ENCODE results near the gene B3GNT3. TPM values are rescaled to one million over a fixed set of nuclear protein-coding genes. Genes with fewer than 3 reads are reported as not detected.

The B3GNT3 gene
- total RNA-seq, 5 donors from 2014 or later (not counting 1 experiment from before 2014, with no cell fraction given) = 0.12 to 1.2 (median 0.79) TPM

- no peaks in the 10 kb centered on the region for H3K9me3 ChIP-seq
- H3K9me3 Mint-ChIP-seq = no peaks in the 10 kb centered on the region
- no peaks in the 10 kb centered on the region for H3K27me3 Mint-ChIP-seq
- no peaks in the 10 kb centered on the region for H3K27me3 ChIP-seq (replicated peaks in 1 of 2; ENCODE audit: control insufficient read depth in 2 of 2, extremely low read depth in 1 of 2, insufficient read depth in 2 of 2, low read length in 1 of 2)
- POLR2A ChIA-PET = interaction anchor here in 1 of 2 donors (0.5 kb wide), 1 partner anchor 29 kb away, joined by 4 read pairs; no protein-coding TSS in a partner anchor
- 44% methylated on average over 3 of the region's 12 CpGs for WGBS (ENCODE audit: insufficient coverage)
- peaks cover 13 to 39% of the 10 kb centered on the region in 2 donors for H3K36me3 ChIP-seq (ENCODE audit: control insufficient read depth in 2 of 2, extremely low read depth in 1 of 2, insufficient read depth in 1 of 2, low read length in 1 of 2)
- peaks cover 34% of the 10 kb centered on the region for H3K36me3 Mint-ChIP-seq
- H3K4me3 ChIP-seq (ENCODE audit: control insufficient read depth in 1 of 2, extremely low read depth in 1 of 2, low read length in 1 of 2) = no peak overlapping the region
- peaks cover 34 to 52% (median 34%) of the 10 kb centered on the region in 3 donors for H3K4me1 Mint-ChIP-seq
- no peak overlapping the region for H3K4me3 Mint-ChIP-seq
- H3K4me1 ChIP-seq (ENCODE audit: control insufficient read depth in 1 of 2, extremely low read depth in 1 of 2, insufficient read depth in 2 of 2, low read length in 2 of 2) = peaks cover 10 to 46% of the 10 kb centered on the region in 2 experiments
- ATAC-seq (replicated peaks in 1 of 4) (no peak), DNase-seq (peak in 20 of 35 experiments; percentile 14 to 51 (median 30))
- peak overlapping the region; percentile 4 for H3K27ac ChIP-seq (ENCODE audit: low read length)
- CTCF ChIA-PET = interaction anchor here in 1 of 2 donors (0.7 kb wide), 1 partner anchor 94 kb away, joined by 3 read pairs; no protein-coding TSS in a partner anchor
- peak overlapping the region; percentile 61 to 81 for H3K27ac Mint-ChIP-seq
These were observed 38.8 kb upstream of the B3GNT3 start for GRCh38 chr19:17755977-17756670.

- no peaks in the 10 kb centered on the region for H3K27me3 Mint-ChIP-seq
- H3K27ac Mint-ChIP-seq = no peak overlapping the region
- Histone ChIP-seq H3K27me3 (replicated peaks in 1 of 2; ENCODE audit: control insufficient read depth in 2 of 2, extremely low read depth in 1 of 2, insufficient read depth in 2 of 2, low read length in 1 of 2) (no peaks in the 10 kb centered on the region), H3K9me3 (no peaks in the 10 kb centered on the region), H3K4me3 (ENCODE audit: control insufficient read depth in 1 of 2, extremely low read depth in 1 of 2, low read length in 1 of 2) (no peak overlapping the region), H3K36me3 (ENCODE audit: control insufficient read depth in 2 of 2, extremely low read depth in 1 of 2, insufficient read depth in 1 of 2, low read length in 1 of 2) (peaks cover 14 to 40% of the 10 kb centered on the region in 2 donors), H3K27ac (ENCODE audit: low read length) (no peak overlapping the region), H3K4me1 (ENCODE audit: control insufficient read depth in 1 of 2, extremely low read depth in 1 of 2, insufficient read depth in 2 of 2, low read length in 2 of 2) (peaks cover 10 to 38% of the 10 kb centered on the region in 2 experiments)
- H3K4me3 Mint-ChIP-seq = no peak overlapping the region
- H3K4me1 Mint-ChIP-seq = peaks cover 24 to 43% (median 25%) of the 10 kb centered on the region in 3 donors
- CTCF ChIA-PET = interaction anchor here (0.6 to 0.7 kb wide), 2 partner anchors 84 to 497 kb away, joined by 3 to 4 read pairs; no protein-coding TSS in a partner anchor
- no peak for ATAC-seq (replicated peaks in 1 of 4)
- no peak for DNase-seq
- 85% methylated on average over 5 of the region's 9 CpGs for WGBS (ENCODE audit: insufficient coverage)
- H3K36me3 Mint-ChIP-seq = peaks cover 38% of the 10 kb centered on the region
- no peaks in the 10 kb centered on the region for H3K9me3 Mint-ChIP-seq
- POLR2A ChIA-PET = no interaction called here
These were observed 37.8 kb upstream of the B3GNT3 start for GRCh38 chr19:17757125-17757524.

- no peak overlapping the region for H3K27ac ChIP-seq (ENCODE audit: low read length)
- peaks cover 22 to 51% of the 10 kb centered on the region in 2 donors for H3K36me3 ChIP-seq (ENCODE audit: control insufficient read depth in 2 of 2, extremely low read depth in 1 of 2, insufficient read depth in 1 of 2, low read length in 1 of 2)
- Mint-ChIP-seq H3K9me3 (no peaks in the 10 kb centered on the region), H3K27me3 (no peaks in the 10 kb centered on the region), H3K36me3 (peaks cover 48% of the 10 kb centered on the region), H3K27ac (peak overlapping the region in 1 of 2 donors; percentile 42), H3K4me3 (no peak overlapping the region), H3K4me1 (peaks cover 22 to 37% (median 24%) of the 10 kb centered on the region in 3 donors)
- H3K27me3 ChIP-seq (replicated peaks in 1 of 2; ENCODE audit: control insufficient read depth in 2 of 2, extremely low read depth in 1 of 2, insufficient read depth in 2 of 2, low read length in 1 of 2) = no peaks in the 10 kb centered on the region
- H3K4me1 ChIP-seq (ENCODE audit: control insufficient read depth in 1 of 2, extremely low read depth in 1 of 2, insufficient read depth in 2 of 2, low read length in 2 of 2) = peaks cover 7 to 24% of the 10 kb centered on the region in 2 experiments
- WGBS (ENCODE audit: insufficient coverage) = 82% methylated on average over 2 of the region's 5 CpGs
- DNase-seq = no peak
- H3K4me3 ChIP-seq (ENCODE audit: control insufficient read depth in 1 of 2, extremely low read depth in 1 of 2, low read length in 1 of 2) = no peak overlapping the region
- no peak for ATAC-seq (replicated peaks in 1 of 4)
- ChIA-PET CTCF (interaction anchor here in 1 of 2 donors (0.6 kb wide), 1 partner anchor 10 kb away, joined by 3 read pairs; no protein-coding TSS in a partner anchor), POLR2A (no interaction called here)
- no peaks in the 10 kb centered on the region for H3K9me3 ChIP-seq
These were observed 36.4 kb upstream of the B3GNT3 start for GRCh38 chr19:17758515-17758914.

DNA sequence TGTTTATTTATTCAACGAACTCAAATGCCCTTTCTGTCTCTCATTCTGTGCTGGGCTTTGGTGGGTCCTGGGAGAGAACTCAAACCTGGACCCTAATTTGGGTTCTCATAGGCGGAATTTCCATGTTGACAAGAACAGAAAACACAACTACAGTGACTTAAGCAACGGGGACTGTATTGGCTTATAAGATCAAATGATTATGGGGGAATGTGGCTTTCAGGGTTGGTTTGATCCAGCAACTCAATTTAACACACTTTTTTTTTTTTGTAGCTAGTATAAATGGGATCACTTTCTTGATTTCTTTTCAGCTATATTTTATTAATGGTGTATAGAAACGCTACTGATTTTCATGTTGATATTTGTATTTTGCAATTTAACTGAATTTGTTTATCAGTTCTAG lies 33.8 kb upstream of the B3GNT3 start:
- Mint-ChIP-seq H3K36me3 (peaks cover 50% of the 10 kb centered on the region), H3K9me3 (no peaks in the 10 kb centered on the region), H3K4me1 (peaks cover 6 to 19% (median 11%) of the 10 kb centered on the region in 3 donors), H3K27me3 (no peaks in the 10 kb centered on the region), H3K27ac (no peak overlapping the region), H3K4me3 (no peak overlapping the region)
- no peaks in the 10 kb centered on the region for H3K27me3 ChIP-seq (replicated peaks in 1 of 2; ENCODE audit: control insufficient read depth in 2 of 2, extremely low read depth in 1 of 2, insufficient read depth in 2 of 2, low read length in 1 of 2)
- H3K27ac ChIP-seq (ENCODE audit: low read length) = no peak overlapping the region
- no peaks in the 10 kb centered on the region for H3K9me3 ChIP-seq
- DNase-seq (no peak), ATAC-seq (replicated peaks in 1 of 4) (no peak)
- CTCF ChIA-PET = interaction anchor here in 1 of 2 donors (0.8 kb wide), 1 partner anchor 32 kb away, joined by 3 read pairs; no protein-coding TSS in a partner anchor
- H3K4me1 ChIP-seq (ENCODE audit: control insufficient read depth in 1 of 2, extremely low read depth in 1 of 2, insufficient read depth in 2 of 2, low read length in 2 of 2) = peaks cover 0 to 3% of the 10 kb centered on the region in 2 experiments
- H3K36me3 ChIP-seq (ENCODE audit: control insufficient read depth in 2 of 2, extremely low read depth in 1 of 2, insufficient read depth in 1 of 2, low read length in 1 of 2) = peaks cover 24 to 49% of the 10 kb centered on the region in 2 donors
- POLR2A ChIA-PET = interaction anchor here in 1 of 2 donors (0.6 kb wide), 1 partner anchor 172 kb away, joined by 3 read pairs; no protein-coding TSS in a partner anchor
- H3K4me3 ChIP-seq (ENCODE audit: control insufficient read depth in 1 of 2, extremely low read depth in 1 of 2, low read length in 1 of 2) = no peak overlapping the region
- no CpG with 5 or more reads among the region's 4 CpGs for WGBS (ENCODE audit: insufficient coverage)

DNA sequence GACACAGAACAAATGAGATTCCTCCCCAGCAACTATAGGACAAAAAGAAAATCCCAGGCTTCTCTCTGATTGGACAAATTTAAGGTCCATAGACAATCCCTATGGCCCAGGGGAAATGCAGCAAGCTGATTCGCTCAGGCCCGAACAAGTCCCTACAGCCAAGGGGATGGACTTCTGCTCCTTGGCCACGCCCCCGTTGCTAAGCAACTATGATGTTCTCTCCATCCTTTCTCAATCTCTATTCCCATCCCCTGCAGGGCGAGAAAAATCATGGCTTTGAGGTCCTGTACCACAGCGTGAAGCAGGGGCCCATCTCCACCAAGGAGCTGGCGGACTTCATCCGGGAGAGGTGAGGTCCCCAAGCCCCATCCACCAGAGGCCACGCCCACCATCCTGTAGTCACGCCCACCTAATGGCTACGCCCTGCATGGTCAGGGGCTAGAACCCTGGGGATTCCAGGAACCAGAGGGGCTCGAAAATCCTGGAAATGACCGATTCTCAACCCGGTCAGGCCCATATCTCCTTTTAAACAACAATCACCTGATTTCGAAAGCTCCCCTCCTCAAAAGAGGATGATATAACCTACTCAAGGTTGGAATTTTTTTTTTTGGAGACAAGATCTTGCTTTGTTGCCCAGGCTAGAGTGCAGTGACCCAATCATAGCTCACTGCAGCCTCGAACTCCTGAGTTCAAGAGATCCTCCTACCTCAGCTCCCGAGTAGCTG lies 32.3 kb upstream of the B3GNT3 start:
- Mint-ChIP-seq H3K4me3 (no peak overlapping the region), H3K4me1 (peaks cover 6 to 14% (median 10%) of the 10 kb centered on the region in 3 donors), H3K9me3 (no peaks in the 10 kb centered on the region), H3K27ac (no peak overlapping the region), H3K27me3 (no peaks in the 10 kb centered on the region), H3K36me3 (peaks cover 41% of the 10 kb centered on the region)
- ATAC-seq (replicated peaks in 1 of 4) = no peak
- H3K9me3 ChIP-seq = no peaks in the 10 kb centered on the region
- peaks cover 25 to 51% of the 10 kb centered on the region in 2 donors for H3K36me3 ChIP-seq (ENCODE audit: control insufficient read depth in 2 of 2, extremely low read depth in 1 of 2, insufficient read depth in 1 of 2, low read length in 1 of 2)
- ChIA-PET CTCF (no interaction called here), POLR2A (no interaction called here)
- no peak overlapping the region for H3K4me3 ChIP-seq (ENCODE audit: control insufficient read depth in 1 of 2, extremely low read depth in 1 of 2, low read length in 1 of 2)
- no peaks in the 10 kb centered on the region for H3K27me3 ChIP-seq (replicated peaks in 1 of 2; ENCODE audit: control insufficient read depth in 2 of 2, extremely low read depth in 1 of 2, insufficient read depth in 2 of 2, low read length in 1 of 2)
- peaks cover 0 to 3% of the 10 kb centered on the region in 2 experiments for H3K4me1 ChIP-seq (ENCODE audit: control insufficient read depth in 1 of 2, extremely low read depth in 1 of 2, insufficient read depth in 2 of 2, low read length in 2 of 2)
- 93% methylated on average over 13 of the region's 17 CpGs for WGBS (ENCODE audit: insufficient coverage)
- H3K27ac ChIP-seq (ENCODE audit: low read length) = no peak overlapping the region
- DNase-seq = no peak

GRCh38 chr19:17764348-17764747 lies 30.6 kb upstream of the B3GNT3 start:
- peaks cover 39% of the 10 kb centered on the region for H3K36me3 Mint-ChIP-seq
- no peaks in the 10 kb centered on the region for H3K9me3 Mint-ChIP-seq
- Histone ChIP-seq H3K4me1 (ENCODE audit: control insufficient read depth in 1 of 2, extremely low read depth in 1 of 2, insufficient read depth in 2 of 2, low read length in 2 of 2) (peaks cover 0 to 3% of the 10 kb centered on the region in 2 experiments), H3K4me3 (ENCODE audit: control insufficient read depth in 1 of 2, extremely low read depth in 1 of 2, low read length in 1 of 2) (no peak overlapping the region), H3K27ac (ENCODE audit: low read length) (no peak overlapping the region), H3K36me3 (ENCODE audit: control insufficient read depth in 2 of 2, extremely low read depth in 1 of 2, insufficient read depth in 1 of 2, low read length in 1 of 2) (peaks cover 25 to 62% of the 10 kb centered on the region in 2 donors), H3K27me3 (replicated peaks in 1 of 2; ENCODE audit: control insufficient read depth in 2 of 2, extremely low read depth in 1 of 2, insufficient read depth in 2 of 2, low read length in 1 of 2) (no peaks in the 10 kb centered on the region), H3K9me3 (no peaks in the 10 kb centered on the region)
- no peak overlapping the region for H3K4me3 Mint-ChIP-seq
- H3K27me3 Mint-ChIP-seq = no peaks in the 10 kb centered on the region
- ChIA-PET CTCF (no interaction called here), POLR2A (no interaction called here)
- WGBS (ENCODE audit: insufficient coverage) = no CpG with 5 or more reads among the region's 7 CpGs
- peak overlapping the region in 1 of 2 donors; percentile 43 for H3K27ac Mint-ChIP-seq
- ATAC-seq (replicated peaks in 1 of 4) (no peak), DNase-seq (no peak)
- peaks cover 0 to 9% (median 6%) of the 10 kb centered on the region in 3 donors for H3K4me1 Mint-ChIP-seq
